HG02588 (cell line): Measurements from ENCODE around the gene SCT.

Source experiments
- ATAC-seq: cut with Tn5 transposase; IDR thresholded peaks from one replicate; pipeline ENCODE4 v1.9.1; 2021; ENCODE audit warnings: mild to moderate bottlenecking, moderate library complexity; ENCODE audit not compliant: unreplicated experiment

The SCT gene

DNA sequence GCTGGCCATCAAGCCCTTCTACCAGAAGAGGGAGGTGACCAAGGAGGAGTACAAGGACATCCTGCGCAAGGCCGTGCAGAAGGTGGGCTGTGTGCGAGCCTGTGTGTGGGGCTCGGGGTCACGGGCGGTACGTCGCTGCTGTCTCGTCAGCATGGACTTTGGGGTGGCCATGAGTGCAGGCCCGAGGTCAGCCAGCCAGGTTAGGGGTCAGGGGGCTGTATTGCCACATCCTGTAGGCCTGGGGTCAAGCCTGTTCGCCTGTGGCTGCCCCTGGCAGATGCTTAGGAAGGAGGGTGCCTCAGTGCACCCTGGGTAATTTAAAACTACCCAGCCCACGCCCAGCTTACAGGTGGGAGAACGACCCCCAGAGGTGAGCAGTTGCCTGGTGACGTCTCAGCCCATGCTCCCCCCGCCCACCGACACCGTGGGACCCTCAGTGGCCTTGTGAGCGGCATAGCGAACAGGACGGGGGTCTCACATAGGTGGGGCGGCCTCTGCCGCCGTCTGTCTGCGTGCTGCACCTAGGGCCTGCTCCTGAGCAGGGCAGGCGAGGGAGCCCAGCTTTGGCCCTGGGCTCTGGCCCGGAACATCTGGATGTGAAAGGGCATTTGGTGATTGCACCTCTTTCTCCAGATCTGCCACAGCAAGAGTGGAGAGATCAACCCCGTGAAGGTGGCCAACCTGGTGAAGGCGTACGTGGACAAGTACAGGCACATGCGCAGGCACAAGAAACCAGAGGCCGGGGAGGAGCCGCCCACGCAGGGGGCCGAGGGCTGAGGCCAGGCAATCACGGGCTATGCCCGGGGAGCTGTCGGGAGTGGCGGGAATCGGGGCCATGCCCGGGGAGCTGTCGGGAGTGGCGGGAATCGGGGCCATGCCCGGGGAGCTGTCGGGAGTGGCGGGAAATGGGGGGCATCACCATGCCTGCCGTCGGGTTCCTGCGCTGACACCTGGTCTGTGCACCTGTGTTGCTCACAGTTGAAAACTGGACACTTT, 15.7 kb downstream of the SCT start:
- no peak for ATAC-seq

DNA sequence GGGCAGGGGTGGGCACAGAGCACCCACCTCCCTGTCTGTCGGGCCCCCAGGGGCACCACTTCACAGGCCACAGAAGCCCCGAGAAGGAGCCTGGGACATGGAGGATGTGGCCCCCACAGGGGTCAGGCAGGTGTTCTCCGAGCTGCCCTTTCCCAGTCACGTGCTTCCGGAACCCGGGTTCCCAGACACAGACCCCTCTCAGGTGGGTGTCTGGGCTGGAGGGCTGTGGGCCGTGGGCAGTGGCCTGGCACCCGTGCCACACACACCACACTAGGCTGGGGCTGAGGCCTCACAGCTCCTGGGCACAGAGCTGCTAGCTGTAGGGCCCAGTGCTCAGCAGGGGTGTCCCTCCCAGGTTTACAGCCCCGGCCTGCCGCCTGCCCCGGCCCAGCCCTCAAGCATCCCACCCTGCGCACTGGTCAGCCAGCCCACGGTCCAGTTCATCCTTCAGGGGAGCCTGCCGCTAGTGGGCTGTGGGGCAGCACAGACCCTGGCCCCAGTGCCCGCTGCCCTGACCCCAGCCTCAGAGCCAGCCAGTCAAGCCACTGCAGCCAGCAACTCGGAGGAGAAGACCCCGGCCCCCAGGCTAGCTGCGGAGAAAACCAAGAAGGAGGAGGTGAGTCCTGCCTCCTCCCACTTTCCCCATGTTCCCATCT, 16.7 kb downstream of the SCT start:
- no peak for ATAC-seq

DNA sequence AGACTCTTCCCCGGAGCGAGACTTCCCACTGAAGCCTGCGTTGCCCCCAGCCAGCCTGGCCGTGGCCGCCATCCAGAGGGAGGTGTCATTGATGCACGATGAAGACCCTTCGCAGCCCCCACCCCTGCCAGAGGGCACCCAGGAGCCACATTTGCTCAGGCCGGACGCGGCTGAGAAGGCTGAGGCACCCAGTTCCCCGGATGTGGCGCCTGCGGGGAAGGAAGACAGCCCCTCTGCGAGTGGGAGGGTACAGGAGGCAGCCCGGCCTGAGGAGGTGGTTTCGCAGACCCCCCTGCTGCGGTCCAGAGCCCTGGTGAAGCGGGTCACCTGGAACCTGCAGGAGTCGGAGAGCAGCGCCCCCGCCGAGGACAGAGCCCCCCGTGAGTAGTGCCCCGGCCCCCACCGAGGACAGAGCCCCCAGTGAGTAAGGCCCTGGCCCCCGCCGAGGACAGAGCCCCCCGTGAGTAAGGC, 17.6 kb downstream of the SCT start:
- no peak for ATAC-seq

DNA sequence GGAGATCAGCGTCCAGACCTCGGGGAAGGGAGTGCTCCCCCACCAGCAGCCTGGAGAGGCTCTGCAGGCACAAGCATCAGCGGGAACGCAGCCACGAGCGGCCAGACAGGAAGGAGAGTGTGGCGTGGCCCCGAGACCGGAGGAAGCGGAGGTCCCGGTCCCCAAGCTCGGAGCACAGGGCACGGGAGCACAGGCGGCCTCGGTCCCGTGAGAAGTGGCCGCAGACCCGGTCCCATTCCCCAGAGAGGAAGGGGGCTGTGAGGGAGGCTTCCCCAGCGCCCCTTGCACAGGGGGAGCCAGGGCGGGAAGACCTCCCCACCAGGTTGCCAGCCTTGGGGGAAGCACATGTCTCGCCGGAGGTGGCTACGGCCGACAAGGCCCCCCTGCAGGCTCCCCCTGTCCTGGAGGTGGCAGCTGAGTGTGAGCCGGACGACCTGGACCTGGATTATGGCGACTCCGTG, 18.2 kb downstream of the SCT start:
- no peak for ATAC-seq

DNA sequence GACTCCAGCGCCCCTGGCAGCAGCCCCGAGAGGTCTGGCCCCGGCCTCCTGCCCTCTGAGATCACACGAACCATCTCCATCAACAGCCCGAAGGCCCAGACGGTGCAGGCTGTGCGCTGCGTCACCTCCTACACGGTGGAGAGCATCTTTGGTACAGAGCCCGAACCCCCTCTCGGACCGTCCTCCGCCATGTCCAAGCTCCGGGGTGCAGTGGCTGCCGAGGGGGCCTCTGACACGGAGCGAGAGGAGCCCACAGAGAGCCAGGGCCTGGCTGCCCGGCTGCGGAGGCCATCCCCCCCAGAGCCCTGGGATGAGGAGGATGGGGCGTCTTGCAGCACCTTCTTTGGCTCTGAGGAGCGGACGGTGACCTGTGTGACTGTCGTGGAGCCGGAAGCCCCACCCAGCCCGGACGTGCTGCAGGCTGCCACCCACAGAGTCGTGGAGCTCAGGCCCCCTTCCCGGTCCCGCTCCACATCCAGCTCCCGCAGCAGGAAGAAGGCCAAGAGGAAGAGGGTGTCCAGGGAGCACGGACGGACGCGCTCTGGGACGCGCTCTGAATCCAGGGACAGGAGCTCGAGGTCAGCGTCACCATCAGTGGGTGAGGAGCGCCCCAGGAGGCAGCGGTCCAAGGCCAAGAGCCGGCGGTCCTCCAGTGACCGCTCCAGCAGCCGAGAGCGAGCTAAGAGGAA, 18.9 kb downstream of the SCT start:
- no peak for ATAC-seq

DNA sequence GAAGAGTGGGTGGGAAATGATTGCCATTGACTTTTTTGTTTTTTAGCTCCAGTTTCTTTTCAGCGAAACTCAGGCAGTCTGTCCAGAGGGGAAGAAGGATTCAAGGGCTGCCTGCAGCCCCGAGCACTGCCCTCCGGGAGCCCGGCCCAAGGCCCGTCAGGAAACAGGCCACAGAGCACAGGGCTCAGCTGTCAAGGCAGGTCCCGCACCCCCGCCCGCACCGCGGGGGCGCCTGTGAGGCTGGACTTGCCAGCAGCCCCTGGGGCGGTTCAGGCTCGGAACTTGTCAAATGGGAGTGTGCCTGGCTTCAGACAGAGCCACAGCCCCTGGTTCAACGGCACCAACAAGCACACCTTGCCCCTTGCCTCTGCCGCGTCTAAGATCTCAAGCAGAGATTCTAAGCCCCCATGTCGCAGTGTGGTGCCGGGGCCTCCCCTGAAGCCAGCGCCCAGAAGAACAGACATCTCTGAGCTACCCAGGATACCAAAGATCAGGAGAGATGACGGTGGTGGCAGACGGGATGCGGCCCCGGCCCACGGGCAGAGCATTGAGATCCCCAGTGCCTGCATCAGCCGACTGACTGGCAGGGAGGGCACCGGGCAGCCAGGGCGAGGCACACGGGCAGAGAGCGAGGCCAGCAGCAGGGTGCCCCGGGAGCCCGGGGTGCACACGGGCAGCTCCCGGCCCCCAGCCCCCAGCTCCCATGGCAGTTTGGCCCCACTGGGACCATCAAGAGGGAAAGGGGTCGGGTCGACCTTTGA, 19.8 kb downstream of the SCT start:
- no peak for ATAC-seq

DNA sequence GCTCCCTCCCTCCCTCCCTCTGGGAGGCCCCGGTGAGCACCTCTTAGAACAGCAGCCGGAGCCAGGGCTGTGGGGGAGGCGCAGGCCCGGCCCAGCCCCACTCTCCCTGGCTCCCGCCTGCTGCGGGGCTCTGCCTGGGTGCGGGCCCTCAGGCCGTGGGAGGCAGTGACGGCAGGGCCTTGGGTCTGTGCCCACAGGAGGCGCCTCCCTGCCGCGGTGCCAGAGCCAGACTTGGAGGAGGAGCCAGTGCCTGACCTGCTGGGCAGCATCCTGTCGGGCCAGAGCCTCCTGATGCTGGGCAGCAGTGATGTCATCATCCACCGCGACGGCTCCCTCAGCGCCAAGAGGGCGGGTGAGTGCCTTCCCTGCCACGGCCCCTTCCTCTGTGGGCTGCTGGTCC, 20.7 kb downstream of the SCT start:
- no peak for ATAC-seq

DNA sequence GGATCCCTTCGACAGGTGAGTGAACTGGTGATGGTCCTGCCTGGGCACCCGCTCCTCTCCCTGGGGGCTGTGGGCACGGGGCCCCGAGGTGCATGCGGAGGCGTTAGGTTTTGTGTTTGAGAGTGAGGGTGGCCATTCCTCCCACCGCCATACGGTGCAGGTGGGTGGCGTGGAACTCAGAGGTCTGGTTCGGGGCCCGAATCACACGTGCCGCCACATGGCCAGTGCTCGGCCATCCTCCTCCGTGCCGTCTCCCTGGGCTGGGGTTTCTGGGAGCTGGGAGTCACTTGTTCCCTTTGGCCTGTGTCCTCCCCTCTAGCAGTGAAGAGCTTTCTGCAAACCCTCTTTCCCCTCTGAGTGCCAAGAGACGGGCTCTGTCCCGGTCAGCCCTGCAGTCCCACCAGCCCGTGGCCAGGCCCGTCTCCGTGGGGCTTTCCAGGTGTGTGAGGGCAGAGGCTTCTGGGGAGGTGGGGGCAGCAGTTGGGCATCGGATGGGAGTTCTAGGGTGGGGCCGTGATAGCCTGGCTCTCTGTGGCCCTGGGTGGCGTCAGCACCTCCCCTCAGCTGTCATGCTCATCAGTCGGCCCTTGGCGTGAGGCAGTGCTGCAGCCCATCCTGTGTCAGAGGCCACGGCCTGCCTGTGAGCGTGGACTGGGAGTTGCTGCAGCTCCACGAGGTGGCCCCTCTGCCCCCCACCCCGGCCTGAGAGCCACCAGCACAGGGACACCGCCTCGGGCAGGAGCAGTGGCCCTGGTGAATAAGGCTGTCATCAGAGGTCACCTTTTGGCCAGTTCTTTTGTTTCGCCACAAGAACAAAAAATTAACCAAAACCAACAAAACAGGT, 21.5 kb downstream of the SCT start:
- ATAC-seq: no peak

DNA sequence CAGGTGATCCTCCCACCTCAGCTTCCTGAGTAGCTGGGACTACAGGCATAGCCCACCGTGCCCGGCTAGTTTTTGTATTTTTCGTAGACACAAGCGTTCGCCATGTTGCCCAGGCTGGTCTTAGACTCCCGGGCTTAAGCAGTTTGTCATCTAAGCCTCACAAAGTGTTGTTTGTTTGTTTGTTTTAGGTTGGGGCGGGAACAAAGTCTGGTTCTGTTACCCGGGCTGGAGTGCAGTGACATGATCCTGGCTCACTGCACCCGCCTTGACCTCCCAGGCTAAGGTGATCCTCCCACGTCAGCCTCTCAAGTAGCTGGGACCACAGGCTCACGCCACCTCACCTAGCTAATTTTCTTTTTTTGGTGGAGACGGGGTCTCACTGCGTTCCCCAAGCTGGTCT, 23.8 kb downstream of the SCT start:
- no peak for ATAC-seq

DNA sequence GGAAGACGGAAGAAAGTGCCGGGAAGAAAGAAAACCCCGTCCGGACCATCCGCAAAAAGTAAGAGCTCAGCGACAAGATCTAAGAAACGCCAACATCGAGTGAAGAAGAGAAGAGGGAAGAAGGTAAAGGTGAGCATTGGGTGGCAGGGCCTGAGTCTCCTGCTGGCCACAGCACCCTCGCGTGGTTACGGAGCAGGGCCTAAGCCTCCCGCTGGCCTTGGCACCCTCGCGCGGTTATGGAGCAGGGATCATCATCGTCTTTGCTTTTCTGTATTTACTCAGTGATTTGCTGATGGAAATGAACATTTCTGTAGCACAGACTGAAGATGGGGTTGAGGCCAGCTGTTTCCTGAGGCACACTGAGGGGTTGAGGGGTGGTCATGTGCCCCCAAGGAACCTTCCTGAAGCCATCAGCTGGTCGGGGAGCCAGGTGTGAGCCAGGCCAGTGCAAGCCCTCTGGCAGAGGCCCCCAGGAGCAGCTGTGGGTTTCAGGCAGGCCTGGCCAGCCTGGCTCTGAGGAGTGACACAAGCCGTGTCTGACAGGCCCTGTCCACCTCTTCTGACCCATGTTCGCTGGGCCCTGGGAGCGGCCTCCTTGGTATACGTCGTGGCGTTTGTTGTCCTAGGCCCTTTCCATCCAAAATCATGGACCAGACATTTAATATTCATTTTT, 25.3 kb downstream of the SCT start:
- no peak for ATAC-seq

DNA sequence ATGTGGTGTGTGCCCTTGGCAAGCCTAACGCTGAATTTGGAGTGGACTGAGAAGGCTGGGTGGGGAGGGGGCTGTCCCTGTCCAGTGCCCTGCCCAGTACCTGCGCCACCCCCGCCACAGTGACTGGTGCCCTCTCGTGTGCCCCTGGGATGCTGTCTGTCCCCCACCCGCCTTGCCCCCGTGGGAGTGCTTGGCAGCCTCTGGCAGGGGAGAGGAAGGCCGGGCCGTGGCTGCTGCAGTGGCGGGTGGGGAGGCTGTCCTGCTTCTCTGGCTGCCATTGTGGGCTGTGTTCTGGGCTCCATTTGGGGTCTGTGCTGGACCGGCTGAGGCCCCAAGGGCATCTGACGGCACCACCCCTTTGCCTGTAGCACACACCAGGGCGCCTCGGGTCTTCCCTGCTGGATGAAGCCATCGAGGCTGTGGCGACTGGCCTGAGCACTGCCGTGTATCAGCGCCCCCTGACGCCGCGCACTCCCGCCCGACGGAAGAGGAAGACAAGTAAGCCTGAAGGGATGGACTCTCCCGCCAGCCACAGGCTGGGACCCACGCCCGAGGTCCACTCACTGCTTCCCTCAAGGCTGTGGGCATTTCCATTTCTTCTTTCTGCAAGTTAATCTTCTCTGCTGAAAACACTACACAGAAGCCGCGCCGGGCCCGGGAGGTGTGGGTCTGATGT, 28.8 kb downstream of the SCT start:
- ATAC-seq: no peak

DNA sequence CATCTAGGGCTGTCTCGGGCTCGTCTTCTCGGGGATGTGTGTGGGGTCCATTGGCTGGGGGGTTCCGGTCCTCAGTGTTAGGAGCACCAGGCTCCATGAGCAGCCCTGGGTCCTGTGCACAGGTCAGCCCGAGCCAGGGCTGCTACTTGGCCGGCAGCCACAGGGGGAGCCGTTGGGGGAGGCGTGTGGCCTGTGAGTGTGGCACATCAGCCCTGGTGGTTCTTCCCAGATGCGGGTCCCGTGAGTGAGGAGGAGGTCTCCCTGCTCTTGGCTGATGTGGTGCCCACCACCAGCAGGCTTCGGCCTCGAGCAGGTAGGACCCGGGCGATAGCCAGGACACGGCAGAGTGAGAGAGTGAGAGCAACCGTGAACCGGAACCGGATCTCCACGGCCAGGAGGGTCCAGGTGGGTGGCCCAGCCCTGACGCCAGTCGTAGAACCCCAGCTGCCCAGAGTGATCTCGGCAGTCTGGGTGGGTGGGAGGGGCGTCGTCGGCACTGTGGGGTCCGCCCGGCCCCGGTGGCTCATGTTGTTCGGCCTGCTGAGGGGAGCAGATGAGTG, 29.7 kb downstream of the SCT start:
- ATAC-seq: no peak

DNA sequence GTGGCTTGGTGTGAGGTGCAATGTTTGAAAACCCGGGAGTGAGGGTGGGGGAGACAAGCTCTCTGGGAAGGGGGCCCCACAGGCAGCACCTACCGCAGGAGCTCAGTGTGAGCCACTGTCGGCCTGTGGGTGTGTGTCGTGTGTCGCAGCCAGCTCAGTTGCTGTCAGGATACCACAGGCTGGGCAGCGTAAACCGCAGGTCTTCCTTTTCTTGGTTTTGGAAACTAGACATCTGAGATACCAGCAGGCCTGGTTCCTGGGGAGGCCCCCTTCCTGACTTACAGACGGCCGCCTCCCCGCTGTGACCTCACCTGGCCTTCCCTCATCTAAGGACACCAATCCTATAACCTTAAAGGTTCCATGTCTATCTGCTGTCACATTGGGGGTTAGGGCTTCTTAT, 30.6 kb downstream of the SCT start:
- no peak for ATAC-seq

DNA sequence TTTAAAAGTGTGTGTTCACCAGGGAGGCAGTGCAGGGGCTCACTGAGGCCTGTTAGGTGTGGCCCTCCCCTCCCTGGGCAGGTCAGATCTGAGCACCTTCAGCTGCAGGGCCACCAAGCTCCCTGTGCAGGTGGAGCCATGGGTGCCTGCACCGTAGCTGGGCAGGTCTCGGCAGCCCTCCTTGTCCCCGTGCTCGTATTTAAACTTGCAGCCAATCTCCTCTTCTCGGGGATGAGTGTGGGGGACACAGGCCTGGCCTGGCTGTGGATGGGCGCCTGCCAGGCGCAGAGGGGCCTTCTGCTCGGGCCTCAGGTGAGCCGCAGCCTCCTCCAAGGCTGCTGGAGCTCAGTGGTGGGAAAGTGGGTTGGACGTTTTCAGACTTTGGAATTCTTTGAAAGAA, 31.6 kb downstream of the SCT start:
- ATAC-seq: no peak

DNA sequence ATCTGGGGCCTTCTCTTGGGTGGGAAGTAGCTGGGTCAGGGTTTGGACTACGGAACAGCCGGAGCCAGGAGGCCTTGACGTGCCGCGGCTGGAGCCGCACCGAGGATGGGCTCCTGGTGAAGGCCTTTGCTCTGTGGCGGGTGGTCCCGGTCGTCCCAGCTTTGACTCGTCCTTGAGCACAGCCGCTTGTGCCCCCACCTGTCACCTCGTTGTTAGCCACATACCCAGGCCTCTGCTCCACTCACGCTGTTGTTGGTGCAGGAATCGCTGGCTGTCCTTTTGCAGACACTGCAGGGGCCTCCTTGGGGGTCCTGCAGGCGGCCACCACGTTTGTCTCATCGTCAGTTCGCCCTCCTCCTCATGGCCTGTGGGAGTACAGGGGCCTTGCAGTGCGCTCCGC, 33.6 kb downstream of the SCT start:
- ATAC-seq: no peak

DNA sequence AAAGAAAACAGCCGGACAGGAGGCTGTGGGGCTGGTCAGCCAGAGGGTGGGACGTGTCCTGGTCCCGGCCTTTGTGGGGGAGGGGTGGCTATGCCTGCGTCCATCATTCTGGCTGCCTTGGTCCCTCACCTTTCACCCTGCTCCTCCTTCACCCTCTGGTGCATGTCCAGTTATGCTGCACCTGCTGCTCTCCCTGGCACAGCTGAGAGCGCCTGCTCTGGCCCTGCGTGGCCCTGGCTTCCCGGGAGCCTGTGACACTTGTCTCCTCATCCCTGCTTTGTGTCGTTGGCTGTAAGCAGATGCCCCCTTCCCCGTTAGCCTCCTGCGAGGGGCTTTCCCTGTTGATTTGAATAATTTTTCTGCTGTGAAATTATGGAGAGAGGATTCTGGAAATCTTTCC, 34.1 kb downstream of the SCT start:
- no peak for ATAC-seq

DNA sequence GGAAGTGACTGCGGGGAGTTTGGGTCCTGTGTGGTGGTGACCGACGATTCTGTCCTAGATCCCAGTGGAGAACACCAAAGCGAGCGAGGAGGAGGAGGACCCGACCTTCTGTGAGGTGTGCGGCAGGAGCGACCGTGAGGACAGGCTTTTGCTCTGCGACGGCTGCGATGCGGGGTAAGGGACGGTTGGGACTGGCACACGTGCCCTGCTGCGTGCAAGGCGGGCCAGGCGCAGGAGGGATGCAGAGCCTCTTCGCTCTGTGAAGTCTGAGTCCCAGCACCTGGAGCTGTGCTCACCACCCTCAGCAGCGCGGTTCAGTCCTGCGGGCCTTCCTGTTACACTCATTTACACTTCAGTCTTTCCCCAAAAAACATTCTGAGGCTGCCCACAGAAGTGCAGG, 34.5 kb downstream of the SCT start:
- no peak for ATAC-seq

DNA sequence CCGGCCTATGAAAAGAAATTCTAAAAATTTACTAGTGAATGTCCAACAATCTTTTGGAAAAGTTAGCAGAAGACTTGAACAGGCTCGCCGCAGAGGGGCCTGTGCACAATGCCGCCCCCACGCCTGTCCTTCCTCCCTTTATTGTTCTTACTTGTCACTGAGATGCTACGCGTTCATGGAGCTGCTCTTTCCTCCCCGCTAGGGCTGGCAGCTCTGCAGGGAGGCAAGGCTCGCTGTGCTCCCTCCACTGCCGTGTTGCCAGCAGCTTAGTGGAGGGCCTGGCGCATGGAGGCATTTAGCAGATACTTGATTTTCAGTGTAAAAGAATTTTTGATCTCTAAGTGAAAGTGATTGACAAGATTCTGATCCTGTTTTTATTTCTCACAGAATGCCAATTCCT, 36.0 kb downstream of the SCT start:
- no peak for ATAC-seq
